ENCODE measurements around the gene PHF11. TPM values are rescaled to one million over a fixed set of nuclear protein-coding genes. Genes with fewer than 3 reads are reported as not detected.

Gene PHF11
- total and polyA plus RNA-seq, 2 experiments from 2014 or later, result 7.4 to 13.5 TPM

- no peak overlapping the region for H2AFZ ChIP-seq
- H3F3A ChIP-seq (replicated peaks; ENCODE audit: low read depth), result no peaks in the 10 kb centered on the region
- ATAC-seq (no peak), DNase-seq (ENCODE audit: low spot score) (no peak)
- H3K4me2 ChIP-seq, result no peak overlapping the region
- H3K9me2 ChIP-seq (ENCODE audit: insufficient read depth), result no peaks in the 10 kb centered on the region
- H3K4me3 ChIP-seq, result no peak overlapping the region
- no peaks in the 10 kb centered on the region for H3K27me3 Mint-ChIP-seq (ENCODE audit: insufficient read depth, low read depth, poor library complexity)
- peaks cover 13% of the 10 kb centered on the region for H3K79me2 ChIP-seq (replicated peaks; ENCODE audit: insufficient read depth)
- H3K4me1 ChIP-seq (ENCODE audit: insufficient read depth), result no peaks in the 10 kb centered on the region
- H3K36me3 Mint-ChIP-seq (ENCODE audit: low read depth), result peaks cover 40% of the 10 kb centered on the region
- H3K27me3 ChIP-seq (ENCODE audit: insufficient read depth), result no peaks in the 10 kb centered on the region
- no peak overlapping the region for H3K4me3 Mint-ChIP-seq
- H3K27ac ChIP-seq (ENCODE audit: low read depth), result no peak overlapping the region
- no peak for TF ChIP-seq POLR2AphosphoS5 (IDR thresholded peaks at IDR 0.05; ENCODE audit: low read depth)
- H3K4me1 Mint-ChIP-seq, result no peaks in the 10 kb centered on the region
- H4K20me1 ChIP-seq (replicated peaks; ENCODE audit: insufficient read depth), result no peaks in the 10 kb centered on the region
- H3K36me3 ChIP-seq (ENCODE audit: insufficient read depth), result peaks cover 10% of the 10 kb centered on the region
- H3K9me3 Mint-ChIP-seq, result peaks cover 4% of the 10 kb centered on the region; the same call in 2 of the 3 replicates
- no peak overlapping the region for H3K27ac Mint-ChIP-seq
Observed at GRCh38 chr13:49566461-49566860, 70.7 kb downstream of the PHF11 start.

GRCh38 chr13:49567491-49567890, 71.7 kb downstream of the PHF11 start:
- no peaks in the 10 kb centered on the region for H3F3A ChIP-seq (replicated peaks; ENCODE audit: low read depth)
- TF ChIP-seq CTCF (conservative IDR thresholded peaks at IDR 0.05; ENCODE audit: low read depth in 2 of 2), result peak in 1 of 2 experiments; percentile 10; a peak in 1 of 4 replicates
- TF ChIP-seq, protein P1, sequence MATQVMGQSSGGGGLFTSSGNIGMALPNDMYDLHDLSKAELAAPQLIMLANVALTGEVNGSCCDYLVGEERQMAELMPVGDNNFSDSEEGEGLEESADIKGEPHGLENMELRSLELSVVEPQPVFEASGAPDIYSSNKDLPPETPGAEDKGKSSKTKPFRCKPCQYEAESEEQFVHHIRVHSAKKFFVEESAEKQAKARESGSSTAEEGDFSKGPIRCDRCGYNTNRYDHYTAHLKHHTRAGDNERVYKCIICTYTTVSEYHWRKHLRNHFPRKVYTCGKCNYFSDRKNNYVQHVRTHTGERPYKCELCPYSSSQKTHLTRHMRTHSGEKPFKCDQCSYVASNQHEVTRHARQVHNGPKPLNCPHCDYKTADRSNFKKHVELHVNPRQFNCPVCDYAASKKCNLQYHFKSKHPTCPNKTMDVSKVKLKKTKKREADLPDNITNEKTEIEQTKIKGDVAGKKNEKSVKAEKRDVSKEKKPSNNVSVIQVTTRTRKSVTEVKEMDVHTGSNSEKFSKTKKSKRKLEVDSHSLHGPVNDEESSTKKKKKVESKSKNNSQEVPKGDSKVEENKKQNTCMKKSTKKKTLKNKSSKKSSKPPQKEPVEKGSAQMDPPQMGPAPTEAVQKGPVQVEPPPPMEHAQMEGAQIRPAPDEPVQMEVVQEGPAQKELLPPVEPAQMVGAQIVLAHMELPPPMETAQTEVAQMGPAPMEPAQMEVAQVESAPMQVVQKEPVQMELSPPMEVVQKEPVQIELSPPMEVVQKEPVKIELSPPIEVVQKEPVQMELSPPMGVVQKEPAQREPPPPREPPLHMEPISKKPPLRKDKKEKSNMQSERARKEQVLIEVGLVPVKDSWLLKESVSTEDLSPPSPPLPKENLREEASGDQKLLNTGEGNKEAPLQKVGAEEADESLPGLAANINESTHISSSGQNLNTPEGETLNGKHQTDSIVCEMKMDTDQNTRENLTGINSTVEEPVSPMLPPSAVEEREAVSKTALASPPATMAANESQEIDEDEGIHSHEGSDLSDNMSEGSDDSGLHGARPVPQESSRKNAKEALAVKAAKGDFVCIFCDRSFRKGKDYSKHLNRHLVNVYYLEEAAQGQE (IDR thresholded peaks at IDR 0.05; ENCODE audit: unreplicated experiment), result no peak
- no peak overlapping the region for H3K4me2 ChIP-seq
- H3K9me3 Mint-ChIP-seq, result peaks cover 4% of the 10 kb centered on the region; the same call in 2 of the 3 replicates
- H2AFZ ChIP-seq, result no peak overlapping the region
- H3K4me3 ChIP-seq, result no peak overlapping the region
- H3K79me2 ChIP-seq (replicated peaks; ENCODE audit: insufficient read depth), result peaks cover 14% of the 10 kb centered on the region
- H3K27ac Mint-ChIP-seq, result no peak overlapping the region
- H3K36me3 Mint-ChIP-seq (ENCODE audit: low read depth), result peaks cover 39% of the 10 kb centered on the region
- H3K27me3 ChIP-seq (ENCODE audit: insufficient read depth), result no peaks in the 10 kb centered on the region
- H4K20me1 ChIP-seq (replicated peaks; ENCODE audit: insufficient read depth), result peaks cover 4% of the 10 kb centered on the region; the same call in 1 of the 2 replicates
- H3K4me1 Mint-ChIP-seq, result no peaks in the 10 kb centered on the region
- H3K36me3 ChIP-seq (ENCODE audit: insufficient read depth), result peaks cover 10% of the 10 kb centered on the region
- no peaks in the 10 kb centered on the region for H3K9me2 ChIP-seq (ENCODE audit: insufficient read depth)
- no peaks in the 10 kb centered on the region for H3K4me1 ChIP-seq (ENCODE audit: insufficient read depth)
- ATAC-seq, result no peak
- no peaks in the 10 kb centered on the region for H3K27me3 Mint-ChIP-seq (ENCODE audit: insufficient read depth, low read depth, poor library complexity)
- H3K27ac ChIP-seq (ENCODE audit: low read depth), result no peak overlapping the region
- DNase-seq (ENCODE audit: low spot score), result no peak
- no peak overlapping the region for H3K4me3 Mint-ChIP-seq

Data from GM23338 (cell line).